COLO668 (cell line): ENCODE measurements around the gene PRKN.
"Not testable (repeated sequence)": the region's sequence is repeated elsewhere in the genome, so short reads cannot be mapped to it uniquely, and the experiment has no call there.

ENCODE experiments used
- DNase-seq: peaks from one replicate; lab custom pipeline; 2025; ENCODE audit not compliant: unreplicated experiment; lab: John Stamatoyannopoulos, UW

The PRKN gene

GRCh38 chr6:161313940-161314509 lies 1413.5 kb downstream of the PRKN start:
- DNase-seq, result no peak

- DNase-seq, result not testable (repeated sequence)
Measured at GRCh38 chr6:161313475-161313874, 1414.1 kb downstream of the PRKN start.

- not testable (repeated sequence) for DNase-seq
Measured at GRCh38 chr6:161309774-161310173, 1417.8 kb downstream of the PRKN start.

GRCh38 chr6:161308075-161308655 lies 1419.4 kb downstream of the PRKN start:
- DNase-seq, result no peak

GRCh38 chr6:161305860-161306259 lies 1421.7 kb downstream of the PRKN start:
- DNase-seq, result no peak

- no peak for DNase-seq
Measured at GRCh38 chr6:161303628-161304340, 1423.8 kb downstream of the PRKN start.

- no peak for DNase-seq
Measured at GRCh38 chr6:161302949-161303348, 1424.6 kb downstream of the PRKN start.

GRCh38 chr6:161301338-161301737 lies 1426.2 kb downstream of the PRKN start:
- DNase-seq, result no peak

- DNase-seq, result no peak
Measured at GRCh38 chr6:161300823-161301222, 1426.7 kb downstream of the PRKN start.

- DNase-seq, result no peak
Measured at GRCh38 chr6:161299726-161300125, 1427.8 kb downstream of the PRKN start.
